ENCODE measurements around the gene HIPK1. TPM values are rescaled to one million over a fixed set of nuclear protein-coding genes. Genes with fewer than 3 reads are reported as not detected.

Gene HIPK1
- 22.7 and 23.9 TPM in 2 replicates for total RNA-seq

DNA sequence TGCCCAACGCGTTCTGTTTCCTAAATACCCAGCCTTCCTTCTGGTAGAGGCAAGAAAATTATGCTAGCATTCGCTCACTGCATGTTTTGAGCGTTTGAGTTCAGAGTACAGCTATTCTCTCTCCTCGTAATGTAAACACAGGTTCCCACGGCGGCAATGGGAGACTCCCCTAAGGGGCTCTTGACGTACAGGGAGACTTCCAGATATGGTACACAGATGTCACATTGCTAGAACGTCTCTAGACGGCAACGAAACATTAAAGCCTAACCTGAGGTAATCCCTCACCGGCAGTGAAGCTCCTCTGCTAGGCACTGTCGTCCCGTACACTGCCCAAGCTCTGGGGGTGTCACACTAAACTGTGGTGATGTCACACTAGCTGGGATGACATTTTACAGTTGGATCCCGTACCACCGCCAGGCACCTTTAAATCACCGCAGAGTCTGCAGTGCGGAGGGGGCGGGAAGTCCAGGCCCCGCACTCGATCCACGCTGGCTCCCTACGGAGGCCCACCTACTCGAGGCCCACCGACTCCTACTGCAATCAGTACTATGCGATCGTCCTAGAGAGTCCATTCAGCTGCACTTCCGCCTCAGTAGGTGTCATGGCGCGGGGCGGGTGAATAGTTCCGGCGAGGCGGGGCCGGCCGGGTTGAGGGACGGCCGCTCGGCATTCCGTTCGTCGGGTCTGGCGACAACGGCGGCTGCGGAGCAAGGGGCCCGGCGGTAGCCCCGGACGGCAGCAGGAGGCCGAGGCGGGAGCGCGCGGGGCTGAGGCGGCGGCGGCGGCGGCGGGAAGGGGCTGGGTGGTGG, at the start of gene HIPK1:
Gene HIPK1, plus strand, starts transcription at position 384 of the 809 bp plus-strand sequence.
- Histone ChIP-seq H3K9me3 (ENCODE audit: low read depth, low read length) (no peaks in the 10 kb centered on the region), H3K27ac (ENCODE audit: low read depth, low read length) (peak within 1 kb of the TSS; percentile 95), H4K20me1 (ENCODE audit: insufficient read depth, low read length) (peaks cover 37% of the 10 kb centered on the region), H3K36me3 (ENCODE audit: insufficient read depth, low read length) (peaks cover 3% of the 10 kb centered on the region), H3K4me3 (ENCODE audit: insufficient read depth, low read length) (peak within 1 kb of the TSS; percentile 98), H3K79me2 (ENCODE audit: insufficient read depth, low read length) (peaks cover 45% of the 10 kb centered on the region), H3K27me3 (ENCODE audit: insufficient read depth, low read length) (no peaks in the 10 kb centered on the region), H3K4me2 (ENCODE audit: insufficient read depth, low read length) (peak within 1 kb of the TSS; percentile 95), H3K4me1 (ENCODE audit: insufficient read depth, low read length) (peaks cover 26% of the 10 kb centered on the region), H2AFZ (ENCODE audit: low read length) (peak within 1 kb of the TSS; percentile 97)
- peak; percentile 95 for DNase-seq (ENCODE audit: insufficient read length, low spot score, missing footprints)
- no peak for TF ChIP-seq CTCF (IDR thresholded peaks at IDR 0.05; ENCODE audit: extremely low read depth, low read depth, low read length)

- H3K4me1 ChIP-seq (ENCODE audit: insufficient read depth, low read length), result peaks cover 1% of the 10 kb centered on the region
These were observed 49.4 kb upstream of the HIPK1 start for GRCh38 chr1:113879739-113880038.

DNA sequence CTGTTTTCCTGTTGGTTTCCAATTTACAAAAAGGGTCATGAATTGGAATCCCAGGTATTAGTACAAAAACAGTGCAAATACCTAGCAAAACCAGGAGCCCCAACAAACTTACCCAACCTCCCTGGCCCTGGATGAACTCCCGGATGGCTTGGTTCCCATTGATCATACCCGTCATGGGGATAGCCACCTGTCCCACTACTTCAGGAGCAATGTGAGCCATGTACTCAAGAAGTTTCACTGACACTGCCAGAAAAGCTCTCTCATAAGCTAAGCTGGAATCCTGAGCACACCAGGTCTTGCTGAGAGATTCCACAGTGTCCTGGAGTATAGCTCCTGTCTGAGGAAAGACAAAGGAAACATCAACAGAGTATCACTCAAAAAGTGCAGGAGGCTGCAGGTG, 47.5 kb upstream of the HIPK1 start:
- Histone ChIP-seq H3K4me3 (ENCODE audit: insufficient read depth, low read length) (no peak overlapping the region), H3K4me1 (ENCODE audit: insufficient read depth, low read length) (no peaks in the 10 kb centered on the region), H3K4me2 (ENCODE audit: insufficient read depth, low read length) (no peak overlapping the region), H3K27ac (ENCODE audit: low read depth, low read length) (no peak overlapping the region), H3K36me3 (ENCODE audit: insufficient read depth, low read length) (no peaks in the 10 kb centered on the region), H3K79me2 (ENCODE audit: insufficient read depth, low read length) (no peaks in the 10 kb centered on the region), H3K9me3 (ENCODE audit: low read depth, low read length) (no peaks in the 10 kb centered on the region), H3K27me3 (ENCODE audit: insufficient read depth, low read length) (no peaks in the 10 kb centered on the region), H2AFZ (ENCODE audit: low read length) (no peak overlapping the region), H4K20me1 (ENCODE audit: insufficient read depth, low read length) (no peaks in the 10 kb centered on the region)
- DNase-seq (ENCODE audit: insufficient read length, low spot score, missing footprints), result no peak
- no peak for TF ChIP-seq CTCF (IDR thresholded peaks at IDR 0.05; ENCODE audit: extremely low read depth, low read depth, low read length)

More at GRCh38 chr1:113879739-113880038, 49.4 kb upstream of the HIPK1 start:
- Histone ChIP-seq H3K79me2 (ENCODE audit: insufficient read depth, low read length) (no peaks in the 10 kb centered on the region), H3K9me3 (ENCODE audit: low read depth, low read length) (no peaks in the 10 kb centered on the region), H4K20me1 (ENCODE audit: insufficient read depth, low read length) (no peaks in the 10 kb centered on the region), H3K27me3 (ENCODE audit: insufficient read depth, low read length) (no peaks in the 10 kb centered on the region), H3K36me3 (ENCODE audit: insufficient read depth, low read length) (no peaks in the 10 kb centered on the region), H2AFZ (ENCODE audit: low read length) (no peak overlapping the region), H3K4me3 (ENCODE audit: insufficient read depth, low read length) (no peak overlapping the region), H3K4me2 (ENCODE audit: insufficient read depth, low read length) (no peak overlapping the region), H3K27ac (ENCODE audit: low read depth, low read length) (no peak overlapping the region)
- DNase-seq (ENCODE audit: insufficient read length, low spot score, missing footprints), result no peak
- no peak for TF ChIP-seq CTCF (IDR thresholded peaks at IDR 0.05; ENCODE audit: extremely low read depth, low read depth, low read length)
